NCI-H345 treated with DMSO at 0.1 percent for 48 hours (cell line): ENCODE results near the gene LZTR1.
A peak's percentile ranks its signal among the peaks of the same experiment; 100 is the strongest.
"Not testable (repeated sequence)": the region's sequence is repeated elsewhere in the genome, so short reads cannot be mapped to it uniquely, and the experiment has no call there.

Source experiments
- DNase-seq: peaks from one replicate; lab custom pipeline; 2025; ENCODE audit not compliant: unreplicated experiment; lab: John Stamatoyannopoulos, UW

Gene LZTR1

GRCh38 chr22:20995329-20996030, 13.4 kb downstream of the LZTR1 start:
- no peak for DNase-seq

GRCh38 chr22:20996031-20996410, 13.9 kb downstream of the LZTR1 start:
- DNase-seq: no peak

GRCh38 chr22:20996598-20997535, 14.8 kb downstream of the LZTR1 start:
- DNase-seq: no peak

- DNase-seq: no peak
Measured at GRCh38 chr22:20997536-20998257, 15.6 kb downstream of the LZTR1 start.

GRCh38 chr22:20998411-20999336, 16.6 kb downstream of the LZTR1 start:
- no peak for DNase-seq

GRCh38 chr22:20999350-21000206, 17.5 kb downstream of the LZTR1 start:
- no peak for DNase-seq

- no peak for DNase-seq
Measured at GRCh38 chr22:21000207-21000986, 18.3 kb downstream of the LZTR1 start.

- DNase-seq: no peak
Measured at GRCh38 chr22:21000987-21001600, 19.0 kb downstream of the LZTR1 start.

- peak; percentile 63 for DNase-seq
Measured at GRCh38 chr22:21001601-21002325, 19.7 kb downstream of the LZTR1 start, which contains the start of gene THAP7. THAP7 (minus strand) TSS chr22:21002118; CDS start chr22:21001911, 207 bp downstream.

GRCh38 chr22:21003782-21004181, 21.7 kb downstream of the LZTR1 start:
- DNase-seq: no peak

GRCh38 chr22:21009208-21009607, 27.1 kb downstream of the LZTR1 start:
- not testable (repeated sequence) for DNase-seq

- DNase-seq: no peak
Measured at GRCh38 chr22:21009638-21010425, 27.7 kb downstream of the LZTR1 start.

GRCh38 chr22:21010426-21011113, 28.5 kb downstream of the LZTR1 start:
- DNase-seq: no peak

- DNase-seq: no peak
Measured at GRCh38 chr22:21012446-21013407, 30.6 kb downstream of the LZTR1 start.

- DNase-seq: no peak
Measured at GRCh38 chr22:21013657-21014201, 31.6 kb downstream of the LZTR1 start.
